CD14-positive monocyte (primary cell): ENCODE measurements around the gene KRT32. TPM values are rescaled to one million over a fixed set of nuclear protein-coding genes. Genes with fewer than 3 reads are reported as not detected.

Experiments
- DNase-seq, 3 donors: peaks; one replicate each; pipeline ENCODE4 v3.0.0-alpha.2; 2011 to 2022
- H2AFZ ChIP-seq: 2 replicates; pipeline ENCODE4 v1.6.0; 2012; ENCODE audit warnings: mild to moderate bottlenecking, low read depth, low read length, inconsistent platforms; ENCODE audit not compliant: insufficient read depth, poor library complexity, severe bottlenecking
- H3K27ac ChIP-seq, 2 donors: 1 replicate in 1 of 2; 2 replicates in 1 of 2; pipeline ENCODE4 v1.5.1; 2012 to 2013; ENCODE audit warnings: low read length in 2 of 2, control low read depth in 1 of 2, inconsistent platforms in 1 of 2, low read depth in 1 of 2, mild to moderate bottlenecking in 1 of 2
- H3K27me3 ChIP-seq, 2 donors: one replicate each; pipeline versions ENCODE4 v1.6.0 to v1.6.1; 2011 to 2013; ENCODE audit warnings: low read length in 2 of 2; ENCODE audit not compliant: control insufficient read depth in 2 of 2, insufficient read depth in 2 of 2
- H3K36me3 ChIP-seq, 2 donors: replicated peaks in 1 of 2; 1 replicate in 1 of 2; 2 replicates in 1 of 2; pipeline versions ENCODE4 v1.5.1 to v1.6.1; 2012 to 2013; ENCODE audit warnings: low read length in 2 of 2, control low read depth in 1 of 2, inconsistent platforms in 1 of 2, mild to moderate bottlenecking in 1 of 2; ENCODE audit not compliant: insufficient read depth in 2 of 2, control insufficient read depth in 1 of 2
- H3K4me1 ChIP-seq, 2 donors: 1 replicate in 1 of 2; 2 replicates in 1 of 2; pipeline versions ENCODE4 v1.5.1 to v1.6.1; 2012 to 2013; ENCODE audit warnings: low read length in 2 of 2, control low read depth in 1 of 2, inconsistent platforms in 1 of 2, mild to moderate bottlenecking in 1 of 2, moderate library complexity in 1 of 2; ENCODE audit not compliant: insufficient read depth in 2 of 2, control insufficient read depth in 1 of 2
- H3K4me2 ChIP-seq: replicated peaks from 2 replicates; pipeline ENCODE3; 2012; ENCODE audit warnings: low read length, moderate library complexity, mild to moderate bottlenecking; ENCODE audit not compliant: poor library complexity, severe bottlenecking; ENCODE audit errors: extremely low read depth
- H3K4me3 ChIP-seq, 3 experiments: fragments of 200-600 bp in 1 of 3; sonication (generic) in 1 of 3; replicated peaks in 1 of 3; 1 replicate in 2 of 3; 2 replicates in 1 of 3; pipeline ENCODE4 v1.5.1; 2011 to 2013; ENCODE audit warnings: low read length in 3 of 3, mild to moderate bottlenecking in 3 of 3, control low read depth in 2 of 3, low read depth in 2 of 3, inconsistent platforms in 1 of 3, moderate library complexity in 1 of 3
- H3K79me2 ChIP-seq: 2 replicates; pipeline ENCODE4 v1.6.0; 2012; ENCODE audit warnings: mild to moderate bottlenecking, control low read depth, inconsistent platforms, low read length, moderate library complexity; ENCODE audit not compliant: insufficient read depth
- H3K9ac ChIP-seq: 2 replicates; pipeline ENCODE4 v1.6.0; 2017; ENCODE audit warnings: low read length, mild to moderate bottlenecking; ENCODE audit not compliant: insufficient read depth, poor library complexity, severe bottlenecking
- H3K9me3 ChIP-seq, 2 donors: replicated peaks in 1 of 2; 1 replicate in 1 of 2; 2 replicates in 1 of 2; pipeline versions ENCODE4 v1.5.1 to v1.6.1; 2012 to 2013; ENCODE audit warnings: low read length in 2 of 2, control low read depth in 1 of 2; ENCODE audit not compliant: control insufficient read depth in 1 of 2, insufficient read depth in 1 of 2
- H4K20me1 ChIP-seq: 2 replicates; pipeline ENCODE4 v1.6.0; 2012; ENCODE audit warnings: mild to moderate bottlenecking, low read length, control low read depth, moderate library complexity; ENCODE audit not compliant: insufficient read depth
- H3K27ac Mint-ChIP-seq, 7 donors: one replicate each; pipeline ENCODE4 v1.8.0; 2020; ENCODE audit warnings: mild to moderate bottlenecking in 7 of 7, mixed read lengths in 7 of 7, moderate library complexity in 6 of 7, inconsistent platforms in 2 of 7
- H3K27me3 Mint-ChIP-seq, 3 donors: one replicate each; pipeline ENCODE4 v1.8.0; 2021 to 2022; ENCODE audit warnings: low read depth in 3 of 3, mild to moderate bottlenecking in 3 of 3, mixed read lengths in 3 of 3, moderate library complexity in 3 of 3, inconsistent platforms in 1 of 3
- H3K36me3 Mint-ChIP-seq, 2 donors: one replicate each; pipeline ENCODE4 v1.8.0; 2020; ENCODE audit warnings: mixed read lengths in 2 of 2, inconsistent platforms in 1 of 2, mild to moderate bottlenecking in 1 of 2
- H3K4me1 Mint-ChIP-seq: one replicate; pipeline ENCODE4 v1.8.0; 2020; ENCODE audit warnings: mild to moderate bottlenecking, mixed read lengths
- H3K4me3 Mint-ChIP-seq, 2 donors: one replicate each; pipeline ENCODE4 v1.8.0; 2020; ENCODE audit warnings: mild to moderate bottlenecking in 2 of 2, mixed read lengths in 2 of 2, moderate library complexity in 1 of 2
- H3K9me3 Mint-ChIP-seq, 7 donors: one replicate each; pipeline ENCODE4 v1.8.0; 2020 to 2022; ENCODE audit warnings: mixed read lengths in 7 of 7, mild to moderate bottlenecking in 6 of 7, moderate library complexity in 6 of 7, inconsistent platforms in 2 of 7
- CTCF ChIP-seq: fragments of 200-600 bp; IDR thresholded peaks from one replicate; pipeline ENCODE4 v1.8.0; 2022; ENCODE audit warnings: antibody characterized with exemption, mild to moderate bottlenecking
- WGBS: methylation state at CpG from one replicate; pipeline ENCODE4 v1.1.5; 2013; ENCODE audit warnings: missing lambda C conversion rate; ENCODE audit not compliant: insufficient coverage; 5-methylcytosine and 5-hydroxymethylcytosine counted together
- intact Hi-C, 2 donors: fragments of 100-400 bp; cut with micrococcal nuclease; formaldehyde crosslinking; loops; one replicate each; pipeline versions ENCODE4 v1.15.0 to v1.15.1; 2023
- polyA plus RNA-seq, 3 donors: library from polyadenylated mRNA; depleted of rRNA in 1 of 3; unstranded in 2 of 3; stranded (reverse) in 1 of 3; fragments of 300-500 nt in 2 of 3; fragments of >200 nt in 1 of 3; fragmentation: Illumina TruSeq in 2 of 3; gene quantifications; 1 replicate in 2 of 3; 2 replicates in 1 of 3; pipeline ENCODE4 v1.2.3, GENCODE V29; 2012 to 2021

Gene KRT32
- polyA plus RNA-seq, 3 donors, result not detected

DNA sequence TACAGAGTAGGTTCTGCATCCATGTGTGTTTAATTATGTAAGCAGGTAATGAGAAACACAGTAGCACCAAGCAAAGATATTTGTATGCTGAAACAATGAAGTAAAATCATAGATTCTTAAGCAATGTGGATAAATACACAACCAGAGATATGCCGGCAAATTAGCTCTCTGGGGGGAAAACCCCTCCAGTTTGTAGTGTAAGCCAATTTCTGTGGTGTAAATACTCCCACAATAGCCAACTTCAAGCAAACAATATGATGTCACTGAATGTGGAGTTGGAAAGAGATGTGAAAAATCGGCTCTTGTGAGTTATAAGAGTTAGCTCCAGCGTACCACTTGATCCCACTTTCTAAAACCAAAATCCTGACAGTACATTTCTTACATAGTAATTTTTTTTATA, 22.5 kb downstream of the KRT32 start:
- Histone ChIP-seq H3K4me2 (no peak overlapping the region), H3K27me3 (peaks cover 2 to 3% of the 10 kb centered on the region in 2 donors), H3K79me2 (no peaks in the 10 kb centered on the region), H3K9me3 (no peaks in the 10 kb centered on the region), H3K27ac (no peak overlapping the region), H2AFZ (no peak overlapping the region), H4K20me1 (no peaks in the 10 kb centered on the region), H3K9ac (no peak overlapping the region), H3K4me1 (no peaks in the 10 kb centered on the region), H3K36me3 (no peaks in the 10 kb centered on the region), H3K4me3 (no peak overlapping the region)
- H3K27me3 Mint-ChIP-seq, result peaks cover 7 to 24% (median 12%) of the 10 kb centered on the region in 3 donors
- no CpG with 5 or more reads among the region's 3 CpGs for WGBS
- H3K4me1 Mint-ChIP-seq, result no peaks in the 10 kb centered on the region
- no peak for DNase-seq
- no peaks in the 10 kb centered on the region for H3K36me3 Mint-ChIP-seq
- no peak for TF ChIP-seq CTCF
- no peak overlapping the region for H3K4me3 Mint-ChIP-seq
- peak overlapping the region in 1 of 7 donors; percentile 3 for H3K27ac Mint-ChIP-seq
- H3K9me3 Mint-ChIP-seq, result peaks cover 0 to 3% (median 0%) of the 10 kb centered on the region in 7 donors
- intact Hi-C loops, result no loop called here

GRCh38 chr17:41444186-41444585, 23.0 kb downstream of the KRT32 start:
- no peaks in the 10 kb centered on the region for H3K36me3 ChIP-seq
- no peak overlapping the region for H3K4me2 ChIP-seq
- H3K4me3 Mint-ChIP-seq, result peak overlapping the region in 1 of 2 donors; percentile 32
- H3K27me3 Mint-ChIP-seq, result peaks cover 7 to 25% (median 12%) of the 10 kb centered on the region in 3 donors
- TF ChIP-seq CTCF, result no peak
- peaks cover 2 to 3% of the 10 kb centered on the region in 2 donors for H3K27me3 ChIP-seq
- H3K9ac ChIP-seq, result no peak overlapping the region
- no peaks in the 10 kb centered on the region for H3K9me3 ChIP-seq
- no peaks in the 10 kb centered on the region for H4K20me1 ChIP-seq
- no peak overlapping the region for H2AFZ ChIP-seq
- DNase-seq, result no peak
- intact Hi-C loops, result no loop called here
- no peaks in the 10 kb centered on the region for H3K4me1 Mint-ChIP-seq
- 57% methylated on average over 1 of the region's 1 CpG for WGBS
- H3K79me2 ChIP-seq, result no peaks in the 10 kb centered on the region
- peak overlapping the region in 1 of 7 donors; percentile 3 for H3K27ac Mint-ChIP-seq
- no peak overlapping the region for H3K4me3 ChIP-seq
- no peak overlapping the region for H3K27ac ChIP-seq
- H3K9me3 Mint-ChIP-seq, result peaks cover 0 to 3% (median 0%) of the 10 kb centered on the region in 7 donors
- no peaks in the 10 kb centered on the region for H3K36me3 Mint-ChIP-seq
- H3K4me1 ChIP-seq, result no peaks in the 10 kb centered on the region
